ENCODE results near the gene BTG1. TPM values are rescaled to one million over a fixed set of nuclear protein-coding genes. Genes with fewer than 3 reads are reported as not detected.

The BTG1 gene
- total and polyA plus RNA-seq, 2 of the 4 experiments (the other 2 are of a cell fraction), result 3.8 to 33.5 TPM

- TF ChIP-seq RFX5 (IDR thresholded peaks at IDR 0.05; ENCODE audit: low read depth, low read length) (no peak), BHLHE40 (IDR thresholded peaks at IDR 0.05; ENCODE audit: low read depth, low read length) (no peak)
- no peak overlapping the region for H3K4ac ChIP-seq (ENCODE audit: low read depth, low read length)
- DNase-seq (no peak), ATAC-seq (ENCODE audit: low read depth) (no peak)
- CTCF ChIA-PET, result no interaction called here
- no peak overlapping the region for H3K18ac ChIP-seq (ENCODE audit: low read depth, low read length)
- H2BK5ac ChIP-seq (ENCODE audit: low read depth, low read length, poor library complexity, severe bottlenecking), result no peak overlapping the region
- in situ Hi-C loops (cut with MboI; ENCODE audit: low sequenced_read_pairs), result no loop called here
- peaks cover 18 to 40% of the 10 kb centered on the region in 2 experiments for H3K79me1 ChIP-seq (ENCODE audit: low read depth in 1 of 2, low read length in 2 of 2)
- no peak overlapping the region for H4K8ac ChIP-seq (ENCODE audit: low read depth in 2 of 2, low read length in 2 of 2)
- no peak overlapping the region for H4K91ac ChIP-seq (ENCODE audit: insufficient read depth, low read depth, low read length)
- BruUV-seq (replicated peaks), result no TSS peak
- H2AK5ac ChIP-seq (ENCODE audit: low read depth, low read length), result no peak overlapping the region
- H2AFZ ChIP-seq (replicated peaks; ENCODE audit: low read length, poor library complexity), result no peak overlapping the region
- H2AK9ac ChIP-seq (replicated peaks; ENCODE audit: low read depth, low read length, poor library complexity), result no peak overlapping the region
- no peak overlapping the region for H3K9ac ChIP-seq (ENCODE audit: low read depth, low read length)
- H3K27ac ChIP-seq (ENCODE audit: insufficient read depth, low read length), result no peak overlapping the region
- peaks cover 5% of the 10 kb centered on the region for H3K9me3 ChIP-seq (ENCODE audit: control insufficient read depth, insufficient read depth, low read length)
- no peaks in the 10 kb centered on the region for H3K9me1 ChIP-seq (ENCODE audit: insufficient read depth, low read length)
- H3K4me2 ChIP-seq (ENCODE audit: low read depth, low read length), result no peak overlapping the region
- no peaks in the 10 kb centered on the region for H3K27me3 ChIP-seq (ENCODE audit: control insufficient read depth, insufficient read depth, low read length)
- peaks cover 7% of the 10 kb centered on the region for H3K4me1 ChIP-seq (ENCODE audit: control insufficient read depth, insufficient read depth, low read length)
- dilution Hi-C loops (cut with HindIII; ENCODE audit: low sequenced_read_pairs, unreplicated experiment), result no loop called here
- H3K4me3 ChIP-seq (ENCODE audit: insufficient read depth, low read depth, low read length), result no peak overlapping the region
- no peak overlapping the region for H3K14ac ChIP-seq (replicated peaks; ENCODE audit: low read depth, low read length)
- no peak overlapping the region for H2BK15ac ChIP-seq (ENCODE audit: low read depth, low read length)
- POLR2A ChIA-PET (ENCODE audit: unreplicated experiment), result no interaction called here
- no peak overlapping the region for H4K5ac ChIP-seq (ENCODE audit: low read depth, low read length)
- H2BK120ac ChIP-seq (ENCODE audit: low read depth, low read length), result no peak overlapping the region
- no peaks in the 10 kb centered on the region for H4K20me1 ChIP-seq (ENCODE audit: insufficient read depth, low read length)
- intact Hi-C loops (cut with micrococcal nuclease), result no loop called here
- H3K56ac ChIP-seq (ENCODE audit: extremely low read depth, insufficient read depth, low read length), result no peak overlapping the region
- no peak overlapping the region for H2BK20ac ChIP-seq (ENCODE audit: low read depth, low read length)
- H3K36me3 ChIP-seq (ENCODE audit: control insufficient read depth, insufficient read depth, low read length), result no peaks in the 10 kb centered on the region
- no peak overlapping the region for H3K23ac ChIP-seq (ENCODE audit: low read depth, low read length)
Measured at GRCh38 chr12:92121826-92122225, 23.8 kb downstream of the BTG1 start.
